Measurements from ENCODE around the gene PRDX5. TPM values are rescaled to one million over a fixed set of nuclear protein-coding genes. Genes with fewer than 3 reads are reported as not detected.

The PRDX5 gene
- total and polyA plus RNA-seq, 4 donors, result 66.8 to 201 (median 135) TPM

DNA sequence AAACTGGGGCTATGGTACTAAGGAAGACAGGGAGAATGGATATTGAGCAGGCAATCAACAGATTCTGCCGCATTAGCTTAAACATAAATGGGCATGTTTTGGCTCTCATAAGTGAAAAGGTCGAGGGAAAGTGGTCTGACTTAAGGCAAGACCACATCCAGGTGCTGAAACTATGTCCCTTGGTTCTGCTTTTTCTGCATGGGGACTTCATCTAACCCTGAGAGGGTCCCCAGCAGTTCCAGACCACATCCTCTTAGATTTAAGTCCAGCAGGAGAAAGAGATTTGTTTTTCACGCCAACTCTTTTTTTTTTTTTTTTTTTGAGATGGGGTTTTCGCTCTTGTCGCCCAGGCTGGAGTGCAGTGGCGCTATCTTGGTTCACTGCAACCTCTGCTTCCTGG lies 46.5 kb downstream of the PRDX5 start:
- no peaks in the 10 kb centered on the region for H3K9me3 ChIP-seq (ENCODE audit: control insufficient read depth in 4 of 4, low read length in 3 of 4)
- H3K27ac ChIP-seq (ENCODE audit: low read depth in 1 of 2, low read length in 2 of 2), result no peak overlapping the region
- H3K27me3 ChIP-seq (ENCODE audit: control insufficient read depth in 4 of 4, insufficient read depth in 4 of 4, low read length in 3 of 4), result no peaks in the 10 kb centered on the region
- TF ChIP-seq TAF1 (conservative IDR thresholded peaks at IDR 0.05), result no peak
- no peak for TF ChIP-seq NR2F2 (IDR thresholded peaks at IDR 0.05)
- TF ChIP-seq, protein P1, sequence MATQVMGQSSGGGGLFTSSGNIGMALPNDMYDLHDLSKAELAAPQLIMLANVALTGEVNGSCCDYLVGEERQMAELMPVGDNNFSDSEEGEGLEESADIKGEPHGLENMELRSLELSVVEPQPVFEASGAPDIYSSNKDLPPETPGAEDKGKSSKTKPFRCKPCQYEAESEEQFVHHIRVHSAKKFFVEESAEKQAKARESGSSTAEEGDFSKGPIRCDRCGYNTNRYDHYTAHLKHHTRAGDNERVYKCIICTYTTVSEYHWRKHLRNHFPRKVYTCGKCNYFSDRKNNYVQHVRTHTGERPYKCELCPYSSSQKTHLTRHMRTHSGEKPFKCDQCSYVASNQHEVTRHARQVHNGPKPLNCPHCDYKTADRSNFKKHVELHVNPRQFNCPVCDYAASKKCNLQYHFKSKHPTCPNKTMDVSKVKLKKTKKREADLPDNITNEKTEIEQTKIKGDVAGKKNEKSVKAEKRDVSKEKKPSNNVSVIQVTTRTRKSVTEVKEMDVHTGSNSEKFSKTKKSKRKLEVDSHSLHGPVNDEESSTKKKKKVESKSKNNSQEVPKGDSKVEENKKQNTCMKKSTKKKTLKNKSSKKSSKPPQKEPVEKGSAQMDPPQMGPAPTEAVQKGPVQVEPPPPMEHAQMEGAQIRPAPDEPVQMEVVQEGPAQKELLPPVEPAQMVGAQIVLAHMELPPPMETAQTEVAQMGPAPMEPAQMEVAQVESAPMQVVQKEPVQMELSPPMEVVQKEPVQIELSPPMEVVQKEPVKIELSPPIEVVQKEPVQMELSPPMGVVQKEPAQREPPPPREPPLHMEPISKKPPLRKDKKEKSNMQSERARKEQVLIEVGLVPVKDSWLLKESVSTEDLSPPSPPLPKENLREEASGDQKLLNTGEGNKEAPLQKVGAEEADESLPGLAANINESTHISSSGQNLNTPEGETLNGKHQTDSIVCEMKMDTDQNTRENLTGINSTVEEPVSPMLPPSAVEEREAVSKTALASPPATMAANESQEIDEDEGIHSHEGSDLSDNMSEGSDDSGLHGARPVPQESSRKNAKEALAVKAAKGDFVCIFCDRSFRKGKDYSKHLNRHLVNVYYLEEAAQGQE (IDR thresholded peaks at IDR 0.05), result no peak
- TF ChIP-seq FOXA2 (IDR thresholded peaks at IDR 0.05), result no peak
- TF ChIP-seq RAD21 (IDR thresholded peaks at IDR 0.05), result no peak
- TF ChIP-seq, protein P2, sequence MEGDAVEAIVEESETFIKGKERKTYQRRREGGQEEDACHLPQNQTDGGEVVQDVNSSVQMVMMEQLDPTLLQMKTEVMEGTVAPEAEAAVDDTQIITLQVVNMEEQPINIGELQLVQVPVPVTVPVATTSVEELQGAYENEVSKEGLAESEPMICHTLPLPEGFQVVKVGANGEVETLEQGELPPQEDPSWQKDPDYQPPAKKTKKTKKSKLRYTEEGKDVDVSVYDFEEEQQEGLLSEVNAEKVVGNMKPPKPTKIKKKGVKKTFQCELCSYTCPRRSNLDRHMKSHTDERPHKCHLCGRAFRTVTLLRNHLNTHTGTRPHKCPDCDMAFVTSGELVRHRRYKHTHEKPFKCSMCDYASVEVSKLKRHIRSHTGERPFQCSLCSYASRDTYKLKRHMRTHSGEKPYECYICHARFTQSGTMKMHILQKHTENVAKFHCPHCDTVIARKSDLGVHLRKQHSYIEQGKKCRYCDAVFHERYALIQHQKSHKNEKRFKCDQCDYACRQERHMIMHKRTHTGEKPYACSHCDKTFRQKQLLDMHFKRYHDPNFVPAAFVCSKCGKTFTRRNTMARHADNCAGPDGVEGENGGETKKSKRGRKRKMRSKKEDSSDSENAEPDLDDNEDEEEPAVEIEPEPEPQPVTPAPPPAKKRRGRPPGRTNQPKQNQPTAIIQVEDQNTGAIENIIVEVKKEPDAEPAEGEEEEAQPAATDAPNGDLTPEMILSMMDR (IDR thresholded peaks at IDR 0.05; ENCODE audit: low read depth, low read length, missing input control), result no peak
- H3K9ac ChIP-seq (ENCODE audit: low read depth in 1 of 2, low read length in 2 of 2), result no peak overlapping the region
- no peak overlapping the region for H3K4me3 ChIP-seq (ENCODE audit: low read depth in 1 of 3, low read length in 3 of 3)
- 89% methylated on average over 6 of the region's 6 CpGs for WGBS
- peaks cover 3 to 10% (median 6%) of the 10 kb centered on the region in 4 donors for H3K4me1 ChIP-seq (ENCODE audit: control insufficient read depth in 4 of 4, insufficient read depth in 4 of 4, low read length in 3 of 4)
- H3K36me3 ChIP-seq (ENCODE audit: control insufficient read depth in 4 of 4, insufficient read depth in 3 of 4, low read depth in 1 of 4, low read length in 3 of 4), result peaks cover 23 to 41% (median 31%) of the 10 kb centered on the region in 4 donors
- DNase-seq (ENCODE audit: low spot score), result no peak

DNA sequence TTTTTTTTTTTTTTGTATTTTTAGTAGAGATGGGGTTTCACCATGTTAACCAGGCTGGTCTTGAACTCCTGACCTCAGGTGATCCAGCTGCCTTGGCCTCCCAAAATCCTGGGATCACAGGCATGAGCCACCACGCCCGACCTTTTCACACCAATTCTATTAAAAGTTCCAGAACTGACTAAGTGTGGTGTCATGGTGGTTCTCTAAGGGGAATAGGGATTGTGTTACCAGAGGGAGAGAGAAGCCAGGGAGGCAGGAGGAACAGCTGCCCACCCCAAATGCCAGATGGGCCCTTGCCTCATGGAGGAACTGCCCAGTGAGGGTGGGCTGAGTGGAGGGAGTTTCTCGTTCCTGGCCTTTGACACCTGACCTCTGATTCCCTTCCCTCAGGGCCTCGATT lies 47.0 kb downstream of the PRDX5 start:
- no peak for TF ChIP-seq RAD21 (IDR thresholded peaks at IDR 0.05)

DNA sequence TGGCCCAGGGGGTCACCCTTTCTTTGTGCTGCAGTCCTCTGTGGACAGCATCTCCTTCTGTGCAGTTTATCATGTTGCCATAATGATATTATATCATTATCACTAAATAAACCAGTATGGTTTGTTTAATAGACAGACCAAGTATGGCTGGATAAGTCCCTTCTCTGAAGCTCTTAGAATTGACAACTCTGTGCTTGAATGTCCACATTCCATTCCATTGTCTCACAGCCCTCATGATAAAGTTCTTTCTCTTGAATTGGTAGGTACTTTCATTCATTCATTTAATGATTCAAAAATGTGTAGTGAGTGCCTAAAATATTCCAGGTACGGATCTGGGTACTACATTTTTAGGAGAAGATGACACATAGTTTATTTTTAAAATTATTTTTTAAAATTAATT lies 48.8 kb downstream of the PRDX5 start:
- H3K4me1 ChIP-seq (ENCODE audit: control insufficient read depth in 4 of 4, insufficient read depth in 4 of 4, low read length in 3 of 4), result no peaks in the 10 kb centered on the region
- no peak overlapping the region for H3K27ac ChIP-seq (ENCODE audit: low read depth in 1 of 2, low read length in 2 of 2)
- peaks cover 28 to 43% (median 31%) of the 10 kb centered on the region in 4 donors for H3K36me3 ChIP-seq (ENCODE audit: control insufficient read depth in 4 of 4, insufficient read depth in 3 of 4, low read depth in 1 of 4, low read length in 3 of 4)
- H3K27me3 ChIP-seq (ENCODE audit: control insufficient read depth in 4 of 4, insufficient read depth in 4 of 4, low read length in 3 of 4), result no peaks in the 10 kb centered on the region
- WGBS, result 97% methylated on average over 1 of the region's 1 CpG
- no peak for DNase-seq (ENCODE audit: low spot score)
- H3K9me3 ChIP-seq (ENCODE audit: control insufficient read depth in 4 of 4, low read length in 3 of 4), result no peaks in the 10 kb centered on the region
- no peak overlapping the region for H3K4me3 ChIP-seq (ENCODE audit: low read depth in 1 of 3, low read length in 3 of 3)
- no peak overlapping the region for H3K9ac ChIP-seq (ENCODE audit: low read depth in 1 of 2, low read length in 2 of 2)
- TF ChIP-seq NR2F2 (IDR thresholded peaks at IDR 0.05) (no peak), FOXA1 (IDR thresholded peaks at IDR 0.05) (no peak), TAF1 (conservative IDR thresholded peaks at IDR 0.05) (no peak), RAD21 (IDR thresholded peaks at IDR 0.05) (no peak), HNF4A (conservative IDR thresholded peaks at IDR 0.05) (no peak), RXRA (IDR thresholded peaks at IDR 0.05) (no peak), HNF4G (IDR thresholded peaks at IDR 0.05) (no peak), SP1 (IDR thresholded peaks at IDR 0.05) (no peak), YY1 (IDR thresholded peaks at IDR 0.05) (no peak)
- TF ChIP-seq, protein P3, sequence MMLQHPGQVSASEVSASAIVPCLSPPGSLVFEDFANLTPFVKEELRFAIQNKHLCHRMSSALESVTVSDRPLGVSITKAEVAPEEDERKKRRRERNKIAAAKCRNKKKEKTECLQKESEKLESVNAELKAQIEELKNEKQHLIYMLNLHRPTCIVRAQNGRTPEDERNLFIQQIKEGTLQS (IDR thresholded peaks at IDR 0.05), result no peak
- TF ChIP-seq, protein P2 (IDR thresholded peaks at IDR 0.05; ENCODE audit: low read depth, low read length, missing input control), result no peak
- TF ChIP-seq, protein P4, sequence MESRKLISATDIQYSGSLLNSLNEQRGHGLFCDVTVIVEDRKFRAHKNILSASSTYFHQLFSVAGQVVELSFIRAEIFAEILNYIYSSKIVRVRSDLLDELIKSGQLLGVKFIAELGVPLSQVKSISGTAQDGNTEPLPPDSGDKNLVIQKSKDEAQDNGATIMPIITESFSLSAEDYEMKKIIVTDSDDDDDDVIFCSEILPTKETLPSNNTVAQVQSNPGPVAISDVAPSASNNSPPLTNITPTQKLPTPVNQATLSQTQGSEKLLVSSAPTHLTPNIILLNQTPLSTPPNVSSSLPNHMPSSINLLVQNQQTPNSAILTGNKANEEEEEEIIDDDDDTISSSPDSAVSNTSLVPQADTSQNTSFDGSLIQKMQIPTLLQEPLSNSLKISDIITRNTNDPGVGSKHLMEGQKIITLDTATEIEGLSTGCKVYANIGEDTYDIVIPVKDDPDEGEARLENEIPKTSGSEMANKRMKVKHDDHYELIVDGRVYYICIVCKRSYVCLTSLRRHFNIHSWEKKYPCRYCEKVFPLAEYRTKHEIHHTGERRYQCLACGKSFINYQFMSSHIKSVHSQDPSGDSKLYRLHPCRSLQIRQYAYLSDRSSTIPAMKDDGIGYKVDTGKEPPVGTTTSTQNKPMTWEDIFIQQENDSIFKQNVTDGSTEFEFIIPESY (IDR thresholded peaks at IDR 0.05), result no peak
- TF ChIP-seq, protein P5, sequence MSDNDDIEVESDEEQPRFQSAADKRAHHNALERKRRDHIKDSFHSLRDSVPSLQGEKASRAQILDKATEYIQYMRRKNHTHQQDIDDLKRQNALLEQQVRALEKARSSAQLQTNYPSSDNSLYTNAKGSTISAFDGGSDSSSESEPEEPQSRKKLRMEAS (IDR thresholded peaks at IDR 0.05), result no peak

More for the DNA sequence above, 47.0 kb downstream of the PRDX5 start:
- H3K4me3 ChIP-seq (ENCODE audit: low read depth in 1 of 3, low read length in 3 of 3), result no peak overlapping the region
- peaks cover 0 to 5% (median 1%) of the 10 kb centered on the region in 4 donors for H3K4me1 ChIP-seq (ENCODE audit: control insufficient read depth in 4 of 4, insufficient read depth in 4 of 4, low read length in 3 of 4)
- H3K9ac ChIP-seq (ENCODE audit: low read depth in 1 of 2, low read length in 2 of 2), result no peak overlapping the region
- H3K9me3 ChIP-seq (ENCODE audit: control insufficient read depth in 4 of 4, low read length in 3 of 4), result no peaks in the 10 kb centered on the region
- peaks cover 26 to 44% (median 31%) of the 10 kb centered on the region in 4 donors for H3K36me3 ChIP-seq (ENCODE audit: control insufficient read depth in 4 of 4, insufficient read depth in 3 of 4, low read depth in 1 of 4, low read length in 3 of 4)
- no peak overlapping the region for H3K27ac ChIP-seq (ENCODE audit: low read depth in 1 of 2, low read length in 2 of 2)
- DNase-seq (ENCODE audit: low spot score), result no peak
- WGBS, result 92% methylated on average over 4 of the region's 4 CpGs
- no peaks in the 10 kb centered on the region for H3K27me3 ChIP-seq (ENCODE audit: control insufficient read depth in 4 of 4, insufficient read depth in 4 of 4, low read length in 3 of 4)
